IPS-18a (cell line): ENCODE results near the gene C3.

Source experiments
- H3K27ac ChIP-seq: one replicate; pipeline ENCODE4 v1.5.1; 2013; ENCODE audit warnings: low read length
- H3K27me3 ChIP-seq: one replicate; pipeline ENCODE4 v1.6.1; 2013; ENCODE audit warnings: mild to moderate bottlenecking, low read length; ENCODE audit not compliant: control insufficient read depth, insufficient read depth
- H3K36me3 ChIP-seq: one replicate; pipeline ENCODE4 v1.6.1; 2013; ENCODE audit warnings: low read depth, low read length; ENCODE audit not compliant: control insufficient read depth
- H3K4me1 ChIP-seq: one replicate; pipeline ENCODE4 v1.6.1; 2013; ENCODE audit warnings: low read depth, low read length; ENCODE audit not compliant: control insufficient read depth
- H3K4me3 ChIP-seq: one replicate; pipeline ENCODE4 v1.5.1; 2013; ENCODE audit warnings: low read length
- H3K9ac ChIP-seq: one replicate; pipeline ENCODE4 v1.6.1; 2013; ENCODE audit warnings: mild to moderate bottlenecking, low read length, moderate library complexity
- H3K9me3 ChIP-seq: one replicate; pipeline ENCODE4 v1.6.1; 2013; ENCODE audit warnings: low read depth, low read length; ENCODE audit not compliant: control insufficient read depth

Gene C3

DNA sequence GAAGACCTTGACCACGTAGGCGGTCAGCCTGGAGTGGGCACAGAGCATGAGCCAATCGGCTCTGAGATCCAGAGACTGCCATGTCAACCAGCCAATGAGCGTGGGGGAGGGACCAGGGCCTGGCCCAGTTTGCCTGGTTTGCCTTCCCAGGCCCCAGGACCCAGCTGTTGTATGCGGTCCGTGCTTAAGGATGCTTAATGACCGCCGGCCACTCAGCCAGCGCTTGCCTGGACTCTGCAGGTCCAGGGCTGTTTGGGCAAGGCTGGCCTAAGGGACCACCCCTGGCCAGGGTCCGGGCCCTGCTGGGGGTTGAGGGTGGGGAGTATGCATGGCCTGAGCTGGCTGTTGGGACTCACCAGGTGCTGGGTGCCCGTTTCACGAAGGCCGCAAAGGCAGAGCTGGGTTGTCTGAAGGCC is 27.4 kb downstream of the C3 start:
- Histone ChIP-seq H3K9me3 (no peaks in the 10 kb centered on the region), H3K4me3 (no peak overlapping the region), H3K27ac (no peak overlapping the region), H3K9ac (no peak overlapping the region), H3K4me1 (no peaks in the 10 kb centered on the region), H3K27me3 (no peaks in the 10 kb centered on the region), H3K36me3 (no peaks in the 10 kb centered on the region)

GRCh38 chr19:6692027-6692426 is 28.4 kb downstream of the C3 start:
- Histone ChIP-seq H3K9me3 (no peaks in the 10 kb centered on the region), H3K9ac (no peak overlapping the region), H3K27ac (no peak overlapping the region), H3K4me3 (no peak overlapping the region), H3K27me3 (no peaks in the 10 kb centered on the region), H3K4me1 (no peaks in the 10 kb centered on the region), H3K36me3 (no peaks in the 10 kb centered on the region)

GRCh38 chr19:6691342-6691741 is 29.1 kb downstream of the C3 start:
- Histone ChIP-seq H3K27me3 (no peaks in the 10 kb centered on the region), H3K4me3 (no peak overlapping the region), H3K9me3 (no peaks in the 10 kb centered on the region), H3K36me3 (no peaks in the 10 kb centered on the region), H3K4me1 (no peaks in the 10 kb centered on the region), H3K27ac (no peak overlapping the region), H3K9ac (no peak overlapping the region)

DNA sequence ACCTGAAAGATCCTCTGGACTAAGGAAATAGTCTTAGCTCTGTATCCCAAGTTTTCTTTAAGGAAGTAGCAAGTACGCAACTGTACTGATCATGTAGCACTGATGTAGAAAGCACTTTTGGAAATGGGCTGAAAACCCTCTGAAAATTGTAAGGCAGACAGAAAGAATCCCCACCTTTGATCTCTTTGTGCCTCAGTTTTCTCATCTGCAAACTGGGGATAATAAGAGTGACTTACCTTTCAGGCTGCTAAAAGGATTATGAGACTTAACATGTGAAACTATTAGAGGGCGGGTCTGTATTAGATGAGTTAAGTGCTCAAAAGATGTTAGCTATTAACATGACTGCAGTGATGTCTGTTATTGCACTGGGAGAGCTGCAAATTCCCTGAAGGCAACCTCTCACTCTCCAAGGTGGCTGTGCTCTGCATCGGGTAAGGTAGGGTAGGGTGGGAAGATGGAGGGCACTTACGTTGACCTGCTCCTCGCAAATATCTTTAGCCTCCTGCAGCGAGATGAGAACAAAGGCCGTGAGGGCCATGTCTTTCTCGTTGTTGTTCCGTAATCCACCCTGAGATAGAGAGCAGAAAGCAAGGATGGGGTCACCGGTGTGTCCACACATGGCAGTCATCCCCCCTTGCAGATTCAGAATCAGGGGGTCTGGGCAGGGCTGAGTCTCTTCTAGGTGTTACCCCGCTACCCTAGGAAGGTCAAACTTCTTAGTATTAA is 30.1 kb downstream of the C3 start:
- no peaks in the 10 kb centered on the region for H3K9me3 ChIP-seq
- H3K4me1 ChIP-seq, result no peaks in the 10 kb centered on the region
- no peak overlapping the region for H3K9ac ChIP-seq
- no peak overlapping the region for H3K4me3 ChIP-seq
- no peak overlapping the region for H3K27ac ChIP-seq
- no peaks in the 10 kb centered on the region for H3K27me3 ChIP-seq
- no peaks in the 10 kb centered on the region for H3K36me3 ChIP-seq

- no peak overlapping the region for H3K9ac ChIP-seq
- no peak overlapping the region for H3K27ac ChIP-seq
- no peaks in the 10 kb centered on the region for H3K36me3 ChIP-seq
- H3K9me3 ChIP-seq, result no peaks in the 10 kb centered on the region
- no peaks in the 10 kb centered on the region for H3K4me1 ChIP-seq
- H3K27me3 ChIP-seq, result no peaks in the 10 kb centered on the region
- H3K4me3 ChIP-seq, result no peak overlapping the region
These were observed 33.3 kb downstream of the C3 start for GRCh38 chr19:6687114-6687513.

DNA sequence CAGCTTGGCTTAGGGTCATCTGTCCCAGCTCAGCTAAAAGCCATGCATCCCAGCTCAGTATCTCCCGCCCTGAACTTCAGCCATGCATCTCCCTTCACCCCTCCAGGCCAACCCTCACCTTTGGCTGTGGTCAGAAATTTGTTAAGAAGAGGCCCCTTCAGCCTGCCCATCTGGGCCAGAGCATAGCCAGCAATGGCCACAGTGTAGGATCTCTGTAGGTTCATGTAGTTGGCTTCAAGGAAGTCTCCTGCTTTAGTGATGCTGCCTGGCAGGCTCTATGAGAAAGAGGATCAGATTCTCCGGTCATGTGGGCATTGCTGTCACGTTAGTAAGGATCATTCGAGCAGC is 33.8 kb downstream of the C3 start:
- Histone ChIP-seq H3K4me3 (no peak overlapping the region), H3K27me3 (no peaks in the 10 kb centered on the region), H3K36me3 (no peaks in the 10 kb centered on the region), H3K27ac (no peak overlapping the region), H3K9ac (no peak overlapping the region), H3K9me3 (no peaks in the 10 kb centered on the region), H3K4me1 (no peaks in the 10 kb centered on the region)

GRCh38 chr19:6685962-6686627 is 34.4 kb downstream of the C3 start:
- no peak overlapping the region for H3K9ac ChIP-seq
- no peak overlapping the region for H3K27ac ChIP-seq

DNA sequence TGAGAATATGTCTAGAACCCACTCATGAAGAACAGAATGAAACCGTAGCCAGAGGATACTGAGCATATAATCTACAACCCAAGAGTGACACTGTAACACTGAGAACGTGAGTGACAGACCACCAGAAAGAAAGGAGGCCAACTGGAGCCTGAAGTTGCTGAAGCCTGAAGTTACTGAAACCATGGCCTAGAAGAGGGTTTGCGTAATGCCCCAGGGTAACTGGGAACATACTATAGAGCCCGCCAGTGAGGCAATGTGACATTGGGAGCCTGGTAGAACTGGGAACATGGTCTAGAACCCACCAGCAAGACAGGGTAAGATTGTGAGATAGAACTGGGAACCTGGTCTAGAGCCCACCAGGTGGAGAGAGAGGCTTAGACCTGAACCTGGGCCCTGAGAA is 35.0 kb downstream of the C3 start:
- H3K4me3 ChIP-seq, result no peak overlapping the region
- no peaks in the 10 kb centered on the region for H3K9me3 ChIP-seq
- no peaks in the 10 kb centered on the region for H3K4me1 ChIP-seq
- no peak overlapping the region for H3K9ac ChIP-seq
- H3K27ac ChIP-seq, result no peak overlapping the region
- H3K36me3 ChIP-seq, result no peaks in the 10 kb centered on the region
- H3K27me3 ChIP-seq, result no peaks in the 10 kb centered on the region

More at GRCh38 chr19:6685962-6686627, 34.4 kb downstream of the C3 start:
- Histone ChIP-seq H3K4me1 (no peaks in the 10 kb centered on the region), H3K4me3 (no peak overlapping the region), H3K27me3 (no peaks in the 10 kb centered on the region), H3K9me3 (no peaks in the 10 kb centered on the region), H3K36me3 (no peaks in the 10 kb centered on the region)

- Histone ChIP-seq H3K36me3 (no peaks in the 10 kb centered on the region), H3K9me3 (no peaks in the 10 kb centered on the region), H3K9ac (no peak overlapping the region), H3K27me3 (no peaks in the 10 kb centered on the region), H3K4me3 (no peak overlapping the region), H3K27ac (no peak overlapping the region), H3K4me1 (no peaks in the 10 kb centered on the region)
These were observed 36.5 kb downstream of the C3 start for GRCh38 chr19:6683971-6684370.

DNA sequence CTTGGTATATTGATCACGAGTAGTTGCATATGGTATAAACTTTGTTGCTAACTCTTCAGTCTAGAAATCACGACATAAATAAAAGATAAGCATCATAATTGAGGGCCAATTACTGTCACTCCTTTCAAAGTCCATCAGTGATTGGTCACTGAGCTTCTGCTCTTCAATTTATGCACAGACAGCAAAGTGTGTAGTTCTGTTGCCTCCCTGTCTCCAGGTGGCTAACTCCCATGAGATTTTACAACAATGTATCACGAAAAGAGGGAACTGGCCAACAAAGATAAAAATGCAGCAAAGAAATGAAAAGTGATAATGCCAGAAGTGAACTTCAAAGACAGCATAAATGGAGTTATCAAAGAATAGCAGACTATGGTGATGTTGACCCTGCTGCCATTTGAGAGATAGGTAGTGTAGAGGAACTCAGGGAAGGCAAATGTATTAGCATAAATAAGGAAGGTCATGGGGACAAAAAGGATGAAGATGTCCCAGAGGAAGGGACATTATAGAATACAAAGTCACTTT is 37.8 kb downstream of the C3 start:
- Histone ChIP-seq H3K36me3 (no peaks in the 10 kb centered on the region), H3K27me3 (no peaks in the 10 kb centered on the region), H3K27ac (no peak overlapping the region), H3K9ac (no peak overlapping the region), H3K9me3 (no peaks in the 10 kb centered on the region), H3K4me1 (peaks cover 1% of the 10 kb centered on the region), H3K4me3 (no peak overlapping the region)

DNA sequence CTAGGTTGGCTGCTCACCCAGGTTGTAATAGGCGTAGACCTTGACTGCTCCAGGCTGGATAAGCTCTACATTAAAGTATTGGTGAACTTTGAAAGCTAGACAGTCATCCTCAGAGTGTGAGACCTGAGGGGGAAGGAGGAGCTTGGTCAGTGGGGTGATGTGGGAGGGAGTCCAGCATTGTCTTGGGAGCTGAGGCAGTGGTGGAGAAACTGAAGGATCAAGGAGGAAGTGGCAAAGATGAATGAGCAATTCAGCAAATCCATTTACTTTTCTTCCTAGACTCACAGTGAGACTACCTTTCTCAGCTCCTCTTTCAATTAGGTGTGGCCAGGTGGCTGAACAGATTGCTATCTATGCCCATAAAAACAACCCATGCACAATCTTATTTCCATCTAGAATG is 40.3 kb downstream of the C3 start:
- Histone ChIP-seq H3K27me3 (no peaks in the 10 kb centered on the region), H3K4me3 (no peak overlapping the region), H3K4me1 (peaks cover 6% of the 10 kb centered on the region), H3K9me3 (no peaks in the 10 kb centered on the region), H3K27ac (no peak overlapping the region), H3K9ac (no peak overlapping the region), H3K36me3 (no peaks in the 10 kb centered on the region)

DNA sequence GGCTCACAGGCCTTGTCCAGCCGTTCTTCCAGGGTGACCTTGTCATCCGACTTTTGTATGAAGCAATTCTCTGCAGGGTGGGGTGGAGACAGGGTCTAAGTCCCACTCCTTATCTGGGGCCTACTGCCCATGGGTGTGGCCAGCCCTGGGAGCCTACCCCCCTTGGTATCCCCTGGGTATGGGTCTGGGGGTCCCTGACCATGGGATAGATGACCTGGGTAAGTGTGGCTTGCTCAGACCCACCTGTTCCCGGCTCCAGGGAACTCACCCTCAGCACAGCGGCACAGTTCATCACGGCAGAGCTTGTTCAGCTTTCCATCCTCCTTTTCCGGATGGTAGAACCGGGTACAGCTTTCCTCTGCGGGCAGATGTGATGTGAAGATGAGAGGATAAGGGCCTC is 41.3 kb downstream of the C3 start:
- H3K4me1 ChIP-seq, result peaks cover 9% of the 10 kb centered on the region
- no peak overlapping the region for H3K9ac ChIP-seq
- H3K27me3 ChIP-seq, result no peaks in the 10 kb centered on the region
- no peaks in the 10 kb centered on the region for H3K9me3 ChIP-seq
- H3K27ac ChIP-seq, result no peak overlapping the region
- H3K4me3 ChIP-seq, result no peak overlapping the region
- no peaks in the 10 kb centered on the region for H3K36me3 ChIP-seq
